K562 (cell line): ENCODE measurements around the gene PRDM1. TPM values are rescaled to one million over a fixed set of nuclear protein-coding genes. Genes with fewer than 3 reads are reported as not detected.

Experiments used
- BRF1 ChIP-seq: IDR thresholded peaks from 3 replicates; pipeline ENCODE4 v1.6.1; 2011; ENCODE audit warnings: borderline replicate concordance, mild to moderate bottlenecking; ENCODE audit not compliant: insufficient read length; ENCODE audit errors: extremely low read depth
- CBX3 ChIP-seq, 2 experiments: IDR thresholded peaks; 1 replicate in 1 of 2; 2 replicates in 1 of 2; pipeline ENCODE4 v1.6.1; 2012; ENCODE audit warnings: inconsistent platforms in 2 of 2, low read length in 2 of 2, borderline replicate concordance in 1 of 2, control low read depth in 1 of 2
- E4F1 ChIP-seq: fragments of 250-450 bp; sonication (Bioruptor Pico); IDR thresholded peaks from 2 replicates; pipeline ENCODE4 v1.5.0; 2021; ENCODE audit warnings: mild to moderate bottlenecking, borderline replicate concordance
- HDAC2 ChIP-seq: fragments of 450-650 bp; IDR thresholded peaks from 2 replicates; pipeline ENCODE4 v1.6.1; 2016; ENCODE audit warnings: mild to moderate bottlenecking
- HIVEP1 ChIP-seq: fragments of 250-450 bp; sonication (Bioruptor Pico); IDR thresholded peaks from 2 replicates; pipeline ENCODE4 v1.4.0; 2020; ENCODE audit warnings: mild to moderate bottlenecking
- HMG20A ChIP-seq: fragments of 450-650 bp; formaldehyde crosslinking; conservative IDR thresholded peaks from 2 replicates; pipeline ENCODE4 v1.4.0; 2020; ENCODE audit warnings: mild to moderate bottlenecking, mixed read lengths
- JUND ChIP-seq, 2 experiments: IDR thresholded peaks; 2 replicates in 1 of 2; 3 replicates in 1 of 2; pipeline ENCODE4 v1.6.1; 2011; ENCODE audit warnings: borderline replicate concordance in 2 of 2, low read depth in 2 of 2, low read length in 2 of 2, improper control_type of control experiment in 1 of 2, missing biosample characterization in 1 of 2, missing genetic modification characterization in 1 of 2, missing genetic modification reagents in 1 of 2
- SAFB2 ChIP-seq: fragments of 200-400 bp; formaldehyde crosslinking; IDR thresholded peaks from 2 replicates; pipeline ENCODE4 v1.6.1; 2018; ENCODE audit warnings: borderline replicate concordance, low read length, low read depth, moderate library complexity; ENCODE audit not compliant: severe bottlenecking
- SNIP1 ChIP-seq: fragments of 450-650 bp; IDR thresholded peaks from 2 replicates; pipeline ENCODE4 v1.7.1; 2017; ENCODE audit warnings: low read depth, mild to moderate bottlenecking
- STAG1 ChIP-seq: sonication (generic); formaldehyde crosslinking; IDR thresholded peaks from 2 replicates; pipeline ENCODE4 v1.5.0; 2020; ENCODE audit warnings: missing genetic modification reagents, borderline replicate concordance
- ZBTB5 ChIP-seq: fragments of 450-650 bp; IDR thresholded peaks from 2 replicates; pipeline ENCODE4 v1.6.1; 2017; ENCODE audit warnings: antibody characterized with exemption
- ZC3H11A ChIP-seq: IDR thresholded peaks from 2 replicates; pipeline ENCODE4 v1.6.1; 2012; ENCODE audit warnings: low read depth, low read length, improper control_type of control experiment
- ZNF717 ChIP-seq: fragments of 250-450 bp; sonication (Bioruptor Pico); IDR thresholded peaks from 2 replicates; pipeline ENCODE4 v1.5.0; 2021
- ZNF785 ChIP-seq: fragments of 250-450 bp; sonication (Bioruptor Pico); IDR thresholded peaks from 2 replicates; pipeline ENCODE4 v1.4.0; 2020; ENCODE audit warnings: mild to moderate bottlenecking
- polyA plus RNA-seq, 8 experiments: library from polyadenylated mRNA; depleted of rRNA in 4 of 8; stranded (reverse) in 5 of 8; unstranded in 3 of 8; fragments of >200 nt; fragmentation: Nextera tagmentation in 2 of 8; fragmentation: Illumina TruSeq in 1 of 8; extraction: Ambion mirVana in 2 of 8; extraction: Trizol in 1 of 8; gene quantifications; 2 replicates each; pipeline versions ENCODE4 v1.2.1 to v1.2.3, GENCODE V29; 2011 to 2014; ENCODE audit warnings: inconsistent platforms in 1 of 8, missing spikeins in 1 of 8
- total RNA-seq, 7 experiments: library from RNA; depleted of rRNA in 6 of 7; stranded (reverse); fragments of >200 nt in 6 of 7; fragmentation: Illumina TruSeq in 2 of 7; extraction: Trizol in 2 of 7; gene quantifications; 2 replicates each; pipeline versions ENCODE4 v1.2.1 to v1.2.3, GENCODE V29; 2011 to 2021; ENCODE audit warnings: low replicate concordance in 1 of 7
- TF ChIP-seq, protein P1 (sequence below): sonication (generic); formaldehyde crosslinking; IDR thresholded peaks from 2 replicates; pipeline ENCODE4 v1.4.0; 2020; ENCODE audit warnings: mild to moderate bottlenecking, missing genetic modification reagents
- TF ChIP-seq, protein P2 (sequence below), 2 experiments: fragments of 450-650 bp in 1 of 2; IDR thresholded peaks; 2 replicates each; pipeline ENCODE4 v1.6.1; 2011 to 2017; ENCODE audit warnings: low read depth in 2 of 2, antibody characterized with exemption in 1 of 2, borderline replicate concordance in 1 of 2, low read length in 1 of 2, mild to moderate bottlenecking in 1 of 2, mixed read lengths in 1 of 2; ENCODE audit not compliant: control insufficient read depth in 1 of 2

PRDM1 gene
- total and polyA plus RNA-seq, 9 of the 15 experiments (the other 6 are each of a cell fraction or from before 2014, with no cell fraction given) = 0.09 to 0.89 (median 0.27) TPM

DNA sequence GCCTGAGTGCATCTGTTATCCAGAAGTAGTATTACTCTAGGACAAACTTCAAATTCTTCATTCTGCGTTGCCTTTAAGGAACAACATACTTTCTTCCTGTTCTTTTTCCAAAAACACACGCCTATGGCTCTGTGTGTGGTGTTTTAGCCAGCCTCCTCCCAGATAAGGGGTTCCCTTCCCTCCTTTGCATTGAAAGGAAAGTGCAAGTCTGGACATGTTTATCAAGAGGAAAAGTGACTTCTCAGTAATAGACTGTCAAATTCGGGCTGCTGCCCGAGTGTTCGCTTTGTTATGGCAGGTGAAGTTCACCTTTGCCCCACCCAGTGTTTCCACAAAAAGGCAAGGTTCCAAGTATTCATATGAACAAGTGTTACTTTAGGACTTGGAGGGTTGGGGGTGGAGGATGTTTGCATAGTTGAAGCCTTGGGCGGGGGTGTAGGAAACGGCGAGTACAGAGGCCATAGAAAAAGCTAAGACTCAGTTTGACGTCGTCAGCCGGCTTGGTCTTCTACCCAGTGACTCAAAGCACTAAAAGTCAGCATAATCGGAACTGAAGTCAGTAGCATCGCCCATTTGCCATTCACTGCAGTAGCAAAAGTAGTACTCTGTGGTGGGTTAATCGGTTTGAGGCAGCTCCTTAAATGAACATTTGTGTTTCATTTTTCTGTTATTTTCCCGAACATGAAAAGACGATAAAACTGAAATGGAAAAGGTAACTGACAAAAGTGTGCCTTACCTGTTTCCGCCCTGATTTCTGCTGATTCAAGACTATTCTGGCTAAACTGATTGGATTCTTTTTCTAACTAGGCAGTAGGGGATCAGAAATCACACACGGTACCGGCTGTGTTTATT is 12.5 kb downstream of the PRDM1 start (continued):
- no peak for TF ChIP-seq E4F1 (CRISPR knock-in tag)
- TF ChIP-seq STAG1 (CRISPR knock-in tag) = no peak
- TF ChIP-seq SAFB2 = no peak
- TF ChIP-seq ZNF785 (CRISPR knock-in tag) = no peak
- 0 out of 2 replicates have a peak, but pooled peaks have one; percentile 18 for TF ChIP-seq HIVEP1 (CRISPR knock-in tag)
- TF ChIP-seq CBX3 (IDR thresholded peaks at IDR 0.05; ENCODE audit: borderline replicate concordance in 1 of 2, low read length in 2 of 2) = peak in 1 of 2 experiments; percentile 13; a peak in 1 of 3 replicates
- TF ChIP-seq BRF1 = no peak
- peak; percentile 3; the same call in 1 of the 2 replicates for TF ChIP-seq JUND (IDR thresholded peaks at IDR 0.05; ENCODE audit: borderline replicate concordance, low read depth, low read length)
- TF ChIP-seq JUND (tag; IDR thresholded peaks at IDR 0.05; ENCODE audit: borderline replicate concordance, low read depth, low read length) = no peak
- TF ChIP-seq ZC3H11A = no peak
- no peak for TF ChIP-seq HMG20A
- no peak for TF ChIP-seq SNIP1
- TF ChIP-seq HDAC2 = no peak
- TF ChIP-seq, protein P1, sequence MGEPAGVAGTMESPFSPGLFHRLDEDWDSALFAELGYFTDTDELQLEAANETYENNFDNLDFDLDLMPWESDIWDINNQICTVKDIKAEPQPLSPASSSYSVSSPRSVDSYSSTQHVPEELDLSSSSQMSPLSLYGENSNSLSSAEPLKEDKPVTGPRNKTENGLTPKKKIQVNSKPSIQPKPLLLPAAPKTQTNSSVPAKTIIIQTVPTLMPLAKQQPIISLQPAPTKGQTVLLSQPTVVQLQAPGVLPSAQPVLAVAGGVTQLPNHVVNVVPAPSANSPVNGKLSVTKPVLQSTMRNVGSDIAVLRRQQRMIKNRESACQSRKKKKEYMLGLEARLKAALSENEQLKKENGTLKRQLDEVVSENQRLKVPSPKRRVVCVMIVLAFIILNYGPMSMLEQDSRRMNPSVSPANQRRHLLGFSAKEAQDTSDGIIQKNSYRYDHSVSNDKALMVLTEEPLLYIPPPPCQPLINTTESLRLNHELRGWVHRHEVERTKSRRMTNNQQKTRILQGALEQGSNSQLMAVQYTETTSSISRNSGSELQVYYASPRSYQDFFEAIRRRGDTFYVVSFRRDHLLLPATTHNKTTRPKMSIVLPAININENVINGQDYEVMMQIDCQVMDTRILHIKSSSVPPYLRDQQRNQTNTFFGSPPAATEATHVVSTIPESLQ = no peak
- TF ChIP-seq, protein P2, sequence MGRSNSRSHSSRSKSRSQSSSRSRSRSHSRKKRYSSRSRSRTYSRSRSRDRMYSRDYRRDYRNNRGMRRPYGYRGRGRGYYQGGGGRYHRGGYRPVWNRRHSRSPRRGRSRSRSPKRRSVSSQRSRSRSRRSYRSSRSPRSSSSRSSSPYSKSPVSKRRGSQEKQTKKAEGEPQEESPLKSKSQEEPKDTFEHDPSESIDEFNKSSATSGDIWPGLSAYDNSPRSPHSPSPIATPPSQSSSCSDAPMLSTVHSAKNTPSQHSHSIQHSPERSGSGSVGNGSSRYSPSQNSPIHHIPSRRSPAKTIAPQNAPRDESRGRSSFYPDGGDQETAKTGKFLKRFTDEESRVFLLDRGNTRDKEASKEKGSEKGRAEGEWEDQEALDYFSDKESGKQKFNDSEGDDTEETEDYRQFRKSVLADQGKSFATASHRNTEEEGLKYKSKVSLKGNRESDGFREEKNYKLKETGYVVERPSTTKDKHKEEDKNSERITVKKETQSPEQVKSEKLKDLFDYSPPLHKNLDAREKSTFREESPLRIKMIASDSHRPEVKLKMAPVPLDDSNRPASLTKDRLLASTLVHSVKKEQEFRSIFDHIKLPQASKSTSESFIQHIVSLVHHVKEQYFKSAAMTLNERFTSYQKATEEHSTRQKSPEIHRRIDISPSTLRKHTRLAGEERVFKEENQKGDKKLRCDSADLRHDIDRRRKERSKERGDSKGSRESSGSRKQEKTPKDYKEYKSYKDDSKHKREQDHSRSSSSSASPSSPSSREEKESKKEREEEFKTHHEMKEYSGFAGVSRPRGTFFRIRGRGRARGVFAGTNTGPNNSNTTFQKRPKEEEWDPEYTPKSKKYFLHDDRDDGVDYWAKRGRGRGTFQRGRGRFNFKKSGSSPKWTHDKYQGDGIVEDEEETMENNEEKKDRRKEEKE (IDR thresholded peaks at IDR 0.05; ENCODE audit: borderline replicate concordance in 1 of 2, control insufficient read depth in 1 of 2, low read depth in 2 of 2, low read length in 1 of 2) = no peak
- no peak for TF ChIP-seq ZBTB5
- TF ChIP-seq ZNF717 (CRISPR knock-in tag) = no peak
